ENCODE data around the gene ARID3B. TPM values are rescaled to one million over a fixed set of nuclear protein-coding genes. Genes with fewer than 3 reads are reported as not detected.

The ARID3B gene
- total and polyA plus RNA-seq, 2 of the 13 experiments (the other 11 are each of a cell fraction or from before 2014, with no cell fraction given): 5.3 to 12.8 TPM

- TF ChIP-seq ZBTB40 (IDR thresholded peaks at IDR 0.05) (no peak), ZBTB40 (CRISPR knock-in tag; IDR thresholded peaks at IDR 0.05) (peak; percentile 80; the same call in 1 of the 2 replicates), TCF12 (IDR thresholded peaks at IDR 0.05) (no peak), TCF12 (CRISPR knock-in tag; IDR thresholded peaks at IDR 0.05) (peak; percentile 94), ZNF678 (CRISPR knock-in tag; IDR thresholded peaks at IDR 0.05) (no peak), CEBPB (IDR thresholded peaks at IDR 0.05; ENCODE audit: borderline replicate concordance, low read depth, low read length) (no peak), FIP1L1 (IDR thresholded peaks at IDR 0.05; ENCODE audit: borderline replicate concordance, insufficient read depth, low read depth, low read length) (peak; percentile 51; the same call in 1 of the 2 replicates), RBFOX2 (IDR thresholded peaks at IDR 0.05; ENCODE audit: low read depth, low read length) (peak; percentile 46; the same call in 1 of the 2 replicates), ZNF280D (CRISPR knock-in tag; IDR thresholded peaks at IDR 0.05) (no peak), ZNF800 (CRISPR knock-in tag; IDR thresholded peaks at IDR 0.05) (0 out of 2 replicates have a peak, but pooled peaks have one; percentile 25), PPARG (CRISPR knock-in tag; conservative IDR thresholded peaks at IDR 0.05) (peak; percentile 51; the same call in 1 of the 2 replicates), NCOR1 (IDR thresholded peaks at IDR 0.05; ENCODE audit: borderline replicate concordance, low read length) (peak; percentile 98)
- TF ChIP-seq, protein P1, sequence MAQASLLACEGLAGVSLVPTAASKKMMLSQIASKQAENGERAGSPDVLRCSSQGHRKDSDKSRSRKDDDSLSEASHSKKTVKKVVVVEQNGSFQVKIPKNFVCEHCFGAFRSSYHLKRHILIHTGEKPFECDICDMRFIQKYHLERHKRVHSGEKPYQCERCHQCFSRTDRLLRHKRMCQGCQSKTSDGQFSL (CRISPR knock-in tag; IDR thresholded peaks at IDR 0.05): no peak
Measured at GRCh38 chr15:74545776-74546656, 5.0 kb downstream of the ARID3B start (continued).

All from HepG2 (cell line).